Thymus (tissue), 11 donors: ENCODE measurements around the gene NECTIN1. TPM values are rescaled to one million over a fixed set of nuclear protein-coding genes. Genes with fewer than 3 reads are reported as not detected.

ENCODE experiments used
- DNase-seq, 9 donors: peaks; one replicate each; pipeline ENCODE4 v3.0.0-alpha.2; 2013; ENCODE audit warnings: low spot score in 9 of 9, low read depth in 6 of 9, missing footprints in 1 of 9
- H3K27ac ChIP-seq, 2 donors: one replicate each; pipeline ENCODE4 v1.5.1; 2013; ENCODE audit warnings: control low read depth in 1 of 2, low read depth in 1 of 2, low read length in 1 of 2, mild to moderate bottlenecking in 1 of 2, moderate library complexity in 1 of 2
- H3K27me3 ChIP-seq, 2 donors: one replicate each; pipeline ENCODE4 v1.5.1; 2013; ENCODE audit warnings: low read length in 1 of 2; ENCODE audit not compliant: control insufficient read depth in 2 of 2, insufficient read depth in 1 of 2
- H3K36me3 ChIP-seq, 2 donors: one replicate each; pipeline ENCODE4 v1.5.1; 2013; ENCODE audit warnings: low read length in 1 of 2, mild to moderate bottlenecking in 1 of 2, moderate library complexity in 1 of 2; ENCODE audit not compliant: control insufficient read depth in 2 of 2, insufficient read depth in 2 of 2
- H3K4me1 ChIP-seq, 2 donors: one replicate each; pipeline ENCODE4 v1.5.1; 2013; ENCODE audit warnings: low read length in 2 of 2; ENCODE audit not compliant: control insufficient read depth in 2 of 2, insufficient read depth in 2 of 2
- H3K4me3 ChIP-seq, 2 donors: one replicate each; pipeline ENCODE4 v1.5.1; 2013; ENCODE audit warnings: low read length in 2 of 2, control low read depth in 1 of 2, mild to moderate bottlenecking in 1 of 2
- H3K9me3 ChIP-seq, 2 donors: one replicate each; pipeline ENCODE4 v1.5.1; 2013; ENCODE audit warnings: low read length in 1 of 2, mild to moderate bottlenecking in 1 of 2; ENCODE audit not compliant: control insufficient read depth in 2 of 2, insufficient read depth in 1 of 2
- WGBS: extraction: QIAGEN DNeasy Blood & Tissue Kit; methylation state at CpG from one replicate; pipeline ENCODE4 v1.1.7; 2013; 5-methylcytosine and 5-hydroxymethylcytosine counted together
- polyA plus RNA-seq: library from polyadenylated mRNA; stranded (reverse); fragments of 200-250 nt; gene quantifications from one replicate; pipeline ENCODE4 v1.2.3, GENCODE V29; 2013
- total RNA-seq: library from RNA; stranded (reverse); fragments of 120-200 nt; gene quantifications from one replicate; pipeline ENCODE4 v1.2.4, GENCODE V29; 2013
- donor health status: healthy.

NECTIN1 gene
- total and polyA plus RNA-seq, 2 donors, result 6.5 to 11.7 TPM

- H3K27me3 ChIP-seq, result peaks cover 0 to 28% of the 10 kb centered on the region in 2 donors
- H3K4me1 ChIP-seq, result no peaks in the 10 kb centered on the region
- no peaks in the 10 kb centered on the region for H3K36me3 ChIP-seq
- no peak for DNase-seq
- no peak overlapping the region for H3K27ac ChIP-seq
- H3K9me3 ChIP-seq, result no peaks in the 10 kb centered on the region
- no peak overlapping the region for H3K4me3 ChIP-seq
- 90% methylated on average over 9 of the region's 9 CpGs for WGBS
Measured at GRCh38 chr11:119749006-119749565, 20.1 kb upstream of the NECTIN1 start.

- Histone ChIP-seq H3K36me3 (no peaks in the 10 kb centered on the region), H3K4me1 (no peaks in the 10 kb centered on the region), H3K4me3 (no peak overlapping the region), H3K9me3 (no peaks in the 10 kb centered on the region), H3K27me3 (peaks cover 1 to 38% of the 10 kb centered on the region in 2 donors), H3K27ac (no peak overlapping the region)
- WGBS, result 88% methylated on average over 15 of the region's 15 CpGs
- no peak for DNase-seq
Measured at GRCh38 chr11:119747868-119748660, 19.1 kb upstream of the NECTIN1 start.

GRCh38 chr11:119745776-119746535, 17.0 kb upstream of the NECTIN1 start:
- no peak overlapping the region for H3K27ac ChIP-seq
- 91% methylated on average over 16 of the region's 16 CpGs for WGBS
- no peaks in the 10 kb centered on the region for H3K4me1 ChIP-seq
- H3K27me3 ChIP-seq, result peaks cover 17 to 55% of the 10 kb centered on the region in 2 donors
- no peaks in the 10 kb centered on the region for H3K36me3 ChIP-seq
- H3K4me3 ChIP-seq, result no peak overlapping the region
- no peak for DNase-seq
- H3K9me3 ChIP-seq, result no peaks in the 10 kb centered on the region

- peaks cover 17 to 62% of the 10 kb centered on the region in 2 donors for H3K27me3 ChIP-seq
- no peak for DNase-seq
- no peak overlapping the region for H3K4me3 ChIP-seq
- WGBS, result 88% methylated on average over 5 of the region's 5 CpGs
- no peaks in the 10 kb centered on the region for H3K36me3 ChIP-seq
- no peaks in the 10 kb centered on the region for H3K9me3 ChIP-seq
- no peak overlapping the region for H3K27ac ChIP-seq
- H3K4me1 ChIP-seq, result no peaks in the 10 kb centered on the region
Measured at GRCh38 chr11:119745112-119745511, 16.1 kb upstream of the NECTIN1 start.

- no peak overlapping the region for H3K4me3 ChIP-seq
- H3K4me1 ChIP-seq, result no peaks in the 10 kb centered on the region
- H3K27ac ChIP-seq, result no peak overlapping the region
- no peaks in the 10 kb centered on the region for H3K36me3 ChIP-seq
- WGBS, result 93% methylated on average over 2 of the region's 2 CpGs
- H3K9me3 ChIP-seq, result no peaks in the 10 kb centered on the region
- DNase-seq, result no peak
- peaks cover 17 to 64% of the 10 kb centered on the region in 2 donors for H3K27me3 ChIP-seq
Measured at GRCh38 chr11:119744577-119744976, 15.6 kb upstream of the NECTIN1 start.

- WGBS, result 66% methylated on average over 8 of the region's 8 CpGs
- no peaks in the 10 kb centered on the region for H3K9me3 ChIP-seq
- peaks cover 17 to 67% of the 10 kb centered on the region in 2 donors for H3K27me3 ChIP-seq
- H3K27ac ChIP-seq, result no peak overlapping the region
- no peaks in the 10 kb centered on the region for H3K36me3 ChIP-seq
- no peaks in the 10 kb centered on the region for H3K4me1 ChIP-seq
- no peak for DNase-seq
- H3K4me3 ChIP-seq, result no peak overlapping the region
Measured at GRCh38 chr11:119743006-119743405, 14.0 kb upstream of the NECTIN1 start.

GRCh38 chr11:119742263-119742861, 13.4 kb upstream of the NECTIN1 start:
- Histone ChIP-seq H3K36me3 (no peaks in the 10 kb centered on the region), H3K4me3 (peak overlapping the region in 1 of 2 donors; percentile 21), H3K27me3 (peaks cover 17 to 69% of the 10 kb centered on the region in 2 donors), H3K27ac (no peak overlapping the region), H3K9me3 (no peaks in the 10 kb centered on the region), H3K4me1 (no peaks in the 10 kb centered on the region)
- DNase-seq, result peak in 1 of 9 donors; percentile 37
- 4% methylated on average over 38 of the region's 38 CpGs for WGBS

- no peak overlapping the region for H3K27ac ChIP-seq
- peak in 2 of 9 donors; percentile 52 to 55 for DNase-seq
- no peaks in the 10 kb centered on the region for H3K36me3 ChIP-seq
- no peak overlapping the region for H3K4me3 ChIP-seq
- no peaks in the 10 kb centered on the region for H3K9me3 ChIP-seq
- H3K4me1 ChIP-seq, result no peaks in the 10 kb centered on the region
- WGBS, result 19% methylated on average over 54 of the region's 54 CpGs
- peaks cover 17 to 69% of the 10 kb centered on the region in 2 donors for H3K27me3 ChIP-seq
Measured at GRCh38 chr11:119741369-119742262, 12.6 kb upstream of the NECTIN1 start.
